ENCODE results near the gene C17orf67.

Gene C17orf67

GRCh38 chr17:56751145-56751738 is 82.5 kb downstream of the C17orf67 start:
- TF ChIP-seq CTCF (IDR thresholded peaks at IDR 0.05; ENCODE audit: extremely low read depth, missing control alignments), result no peak
- DNase-seq (ENCODE audit: low spot score), result no peak

- no peak for DNase-seq (ENCODE audit: low spot score)
- no peak for TF ChIP-seq CTCF (IDR thresholded peaks at IDR 0.05; ENCODE audit: extremely low read depth, missing control alignments)
Observed at GRCh38 chr17:56744721-56745120, 89.0 kb downstream of the C17orf67 start.

- TF ChIP-seq CTCF (IDR thresholded peaks at IDR 0.05; ENCODE audit: extremely low read depth, missing control alignments), result no peak
- no peak for DNase-seq (ENCODE audit: low spot score)
Observed at GRCh38 chr17:56742601-56743000, 91.1 kb downstream of the C17orf67 start.
